Stimulated activated CD4-positive, alpha-beta T cell treated with anti-CD3 and anti-CD28 coated beads, Interleukin-15, amount 100 ng/mL, for 1 hour (primary cell): ENCODE results near the gene TRIM61.
"Not testable (repeated sequence)": the region's sequence is repeated elsewhere in the genome, so short reads cannot be mapped to it uniquely, and the experiment has no call there.

Experiments
- DNase-seq, 2 donors: peaks; one replicate each; pipeline ENCODE4 v3.0.0-alpha.2; 2020; ENCODE audit warnings: low read depth in 1 of 2, low spot score in 1 of 2

The TRIM61 gene

DNA sequence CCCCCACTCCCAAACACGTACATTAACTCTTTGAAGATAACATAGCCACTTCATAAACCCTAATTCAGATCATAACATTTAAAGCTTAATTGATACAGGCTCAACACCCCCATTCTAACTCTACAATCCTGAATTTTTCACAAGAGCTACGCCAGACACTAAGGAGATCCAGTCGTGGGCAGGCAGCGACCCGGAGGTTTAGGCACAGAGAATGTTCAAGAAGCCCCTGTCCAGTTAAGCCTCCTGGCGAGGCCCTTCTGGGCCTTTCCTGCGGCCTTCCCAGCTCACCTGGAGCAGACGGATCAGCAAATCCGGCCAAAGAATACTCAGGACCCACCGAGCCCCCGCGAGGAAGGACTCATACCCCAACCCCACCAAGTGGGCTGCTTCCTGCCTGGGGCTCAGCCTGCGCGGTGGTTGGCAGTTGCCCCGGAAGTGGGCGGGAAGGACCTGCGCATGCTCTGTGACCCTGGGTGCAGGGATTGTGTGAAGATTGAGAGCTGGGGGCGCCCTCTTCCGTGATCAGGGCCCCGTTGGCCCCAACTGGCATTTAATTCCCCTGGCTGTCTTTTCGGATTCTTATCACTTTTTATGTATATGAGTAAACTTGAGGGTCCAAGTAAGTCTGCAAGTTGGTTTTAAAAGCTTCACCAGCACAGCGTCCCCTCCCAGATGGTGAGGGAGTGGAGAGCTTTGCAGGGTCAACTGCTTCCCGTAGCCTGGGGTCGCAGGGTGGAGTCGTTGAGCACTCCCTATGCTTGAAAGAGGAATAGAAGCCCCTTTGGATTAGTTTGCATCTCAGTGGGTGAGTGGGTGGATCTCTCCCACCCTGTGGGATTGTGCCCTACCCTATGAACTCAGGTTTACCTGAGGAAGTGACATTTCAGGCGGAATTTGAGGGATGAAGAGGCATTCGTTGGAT is at the start of gene TRIM61:
Gene TRIM61, minus strand, starts transcription at position 415 of the 922 bp plus-strand sequence. CDS start 7,655 bp downstream, outside the sequence.
- DNase-seq, result peak in 1 of 2 donors; percentile 12

DNA sequence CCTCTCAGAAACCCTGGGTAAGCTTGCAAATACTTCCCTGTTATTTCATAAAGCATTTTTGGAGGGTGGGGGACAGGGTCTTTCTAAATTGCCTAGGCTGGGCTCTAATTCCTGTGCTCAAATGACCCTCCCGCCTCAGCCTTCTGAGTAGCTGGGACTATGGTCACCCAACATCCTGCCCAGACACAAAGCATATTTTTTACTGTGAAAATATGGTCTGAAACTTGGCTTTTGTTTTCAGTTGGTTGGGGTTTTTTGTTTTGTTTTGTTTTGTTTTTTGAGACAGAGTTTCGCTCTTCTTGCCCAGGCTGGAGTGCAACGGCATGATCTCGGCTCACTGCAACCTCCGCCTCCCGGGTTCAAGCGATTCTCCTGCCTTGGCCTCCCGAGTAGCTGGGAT is 48.3 kb upstream of the TRIM61 start:
- not testable (repeated sequence) for DNase-seq

DNA sequence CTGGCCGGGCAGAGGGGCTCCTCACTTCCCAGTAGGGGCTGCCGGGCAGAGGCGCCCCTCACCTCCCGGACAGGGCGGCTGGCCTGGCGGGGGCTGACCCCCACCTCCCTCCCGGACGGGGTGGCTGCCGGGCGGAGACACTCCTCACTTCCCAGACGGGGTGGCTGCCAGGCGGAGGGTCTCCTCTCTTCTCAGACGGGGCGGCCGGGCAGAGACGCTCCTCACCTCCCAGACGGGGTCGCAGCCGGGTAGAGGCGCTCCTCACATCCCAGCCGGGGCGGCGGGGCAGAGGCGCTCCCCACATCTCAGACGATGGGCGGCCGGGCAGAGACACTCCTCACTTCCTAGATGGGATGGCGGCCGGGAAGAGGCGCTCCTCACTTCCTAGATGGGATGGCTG is 42.5 kb upstream of the TRIM61 start:
- not testable (repeated sequence) for DNase-seq

DNA sequence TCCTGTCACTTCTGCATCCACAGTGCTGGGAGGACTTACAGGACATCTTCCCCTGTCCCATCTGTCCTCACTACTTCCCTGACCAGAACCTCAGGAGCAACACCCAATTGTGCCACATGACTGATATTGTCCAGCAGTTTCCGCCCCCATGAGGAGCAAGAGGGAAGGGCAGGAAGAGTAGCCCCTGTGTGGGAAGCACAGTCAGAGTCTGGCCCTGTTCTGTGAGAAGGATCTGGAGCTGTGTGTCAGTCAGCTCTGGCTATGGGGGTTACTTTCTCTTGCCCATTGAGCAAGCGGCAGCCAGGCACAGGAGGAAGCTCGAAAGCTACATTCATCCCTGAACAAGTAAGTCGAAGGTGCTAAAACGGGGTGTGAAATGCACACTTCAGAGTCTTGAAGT is 39.5 kb upstream of the TRIM61 start:
- DNase-seq, result no peak

DNA sequence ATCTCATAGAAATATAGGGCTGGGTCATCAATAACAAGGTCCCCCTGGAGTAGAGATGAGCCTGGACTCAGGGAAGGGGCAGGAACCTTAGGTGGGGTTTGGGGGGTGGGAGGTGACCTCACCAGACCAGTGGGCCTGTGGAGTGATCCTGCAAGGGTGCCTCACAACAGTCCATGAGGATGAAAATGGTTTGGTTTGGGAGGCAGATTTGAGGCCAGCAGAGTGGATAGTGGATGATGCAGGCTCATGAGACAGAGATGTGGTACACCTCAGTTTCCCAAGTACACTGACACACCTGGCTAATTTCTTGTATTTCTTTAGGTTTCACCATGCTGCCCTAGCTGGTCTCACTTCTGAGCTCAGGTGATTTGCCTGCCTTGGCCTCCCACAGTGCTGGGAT is 36.2 kb upstream of the TRIM61 start:
- DNase-seq, result no peak

DNA sequence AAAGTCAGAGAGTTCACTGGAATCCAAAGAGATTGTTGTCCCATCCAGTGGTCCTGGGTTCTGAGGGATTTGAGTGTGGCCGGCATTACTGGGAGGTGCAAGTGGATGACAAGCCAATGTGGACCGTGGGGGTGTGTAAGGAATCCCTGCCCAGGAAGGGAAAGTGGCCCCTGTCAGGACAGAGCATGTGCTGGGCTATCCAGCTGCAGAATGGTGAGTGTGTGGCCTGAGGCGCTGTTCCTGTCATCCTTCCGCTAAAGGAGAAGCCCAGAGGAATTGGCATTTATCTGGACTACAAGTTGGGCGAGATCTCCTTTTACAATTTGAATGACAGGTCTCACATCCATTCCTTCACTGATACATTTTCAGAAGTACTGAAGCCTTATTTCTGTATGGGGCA is 33.9 kb upstream of the TRIM61 start:
- DNase-seq, result no peak

DNA sequence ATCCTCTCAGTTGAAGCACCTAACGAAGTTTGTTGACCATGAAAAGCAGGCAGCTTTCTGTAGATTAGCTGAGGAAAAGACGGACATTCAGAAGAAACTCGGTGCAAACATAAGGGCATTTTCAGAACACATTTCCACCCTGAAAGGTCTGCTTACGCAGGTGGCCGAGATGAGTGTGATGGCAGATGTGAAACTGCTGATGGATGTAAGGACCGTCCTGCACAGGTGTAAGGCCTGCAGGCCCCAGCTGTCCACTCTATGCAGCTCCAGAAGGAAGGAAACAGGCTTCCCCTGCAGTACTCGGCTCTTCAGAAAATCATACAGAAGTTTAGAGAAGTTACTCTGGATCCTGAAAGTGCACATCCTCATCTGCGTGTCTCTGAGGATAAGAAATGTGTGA is 33.5 kb upstream of the TRIM61 start:
- no peak for DNase-seq

DNA sequence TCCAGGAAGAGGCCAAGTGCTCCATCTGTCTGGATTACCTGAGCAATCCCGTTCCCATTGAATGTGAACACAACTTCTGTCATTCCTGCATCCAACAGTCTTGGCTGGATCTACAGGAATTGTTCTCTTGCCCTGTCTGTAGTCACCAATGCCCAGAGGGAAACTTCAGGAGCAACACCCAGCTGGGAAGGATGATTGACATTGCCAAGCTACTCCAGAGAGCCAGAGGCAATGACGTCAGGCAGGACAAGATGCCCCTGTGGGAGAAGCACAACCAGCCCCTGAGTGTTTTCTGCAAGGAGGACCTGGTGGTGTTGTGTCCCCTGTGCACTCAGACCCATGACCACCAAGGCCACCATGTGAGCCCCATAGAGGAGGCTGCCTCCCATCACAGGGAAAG is 33.0 kb upstream of the TRIM61 start:
- DNase-seq, result no peak

DNA sequence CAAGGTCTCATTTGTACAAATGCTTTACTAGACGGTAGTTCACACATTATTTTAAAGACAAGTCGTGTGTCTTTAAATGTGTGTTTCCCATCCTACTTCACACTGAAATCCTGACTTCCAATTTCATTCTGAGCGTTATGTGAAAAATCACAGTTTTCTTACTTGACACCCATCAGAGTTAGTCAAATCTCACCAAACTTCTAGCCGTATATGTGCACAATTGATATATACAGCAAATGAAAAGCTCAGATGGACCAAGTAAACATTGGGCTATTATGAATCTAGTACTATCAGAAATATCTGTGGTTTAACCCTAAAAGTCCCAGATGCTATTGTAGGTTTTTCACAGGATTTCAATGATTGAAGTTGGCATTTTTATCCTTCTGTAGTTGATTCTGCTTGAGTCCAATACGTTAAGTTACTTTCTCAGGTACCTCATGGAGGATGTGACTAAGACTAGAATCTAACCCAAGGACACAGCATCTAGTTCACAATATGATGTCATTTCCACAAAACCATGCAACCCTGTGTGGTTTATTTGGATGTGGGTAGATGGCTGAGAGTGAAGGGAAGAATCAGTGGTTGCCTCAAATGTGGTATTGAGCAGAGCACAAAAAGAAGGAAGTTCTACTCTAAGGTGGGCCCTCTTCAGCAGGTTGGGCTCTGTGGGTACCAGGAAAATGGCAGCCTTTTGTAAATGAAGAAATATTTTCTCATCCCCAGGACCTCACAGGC is 32.2 kb upstream of the TRIM61 start:
- no peak for DNase-seq

DNA sequence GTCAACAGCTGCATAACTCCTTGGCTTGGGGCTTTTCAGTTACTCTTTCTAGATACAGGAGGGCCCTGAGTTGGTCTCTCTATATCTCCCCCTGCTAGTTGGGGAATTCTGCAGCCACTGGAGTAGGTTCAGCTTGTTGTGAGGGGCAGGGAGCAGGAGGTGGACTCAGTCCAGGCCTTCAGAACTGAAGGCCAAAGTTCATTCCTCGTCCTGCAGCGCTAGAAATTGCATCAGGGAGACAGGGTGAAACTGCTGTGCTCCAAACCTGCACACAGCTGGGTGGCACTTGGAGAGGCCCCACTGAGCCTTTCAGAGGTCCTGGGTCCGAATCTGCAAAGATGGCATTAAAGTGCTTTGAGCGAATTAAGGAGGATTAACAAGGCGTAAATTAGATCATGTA is 29.4 kb upstream of the TRIM61 start:
- DNase-seq, result no peak

DNA sequence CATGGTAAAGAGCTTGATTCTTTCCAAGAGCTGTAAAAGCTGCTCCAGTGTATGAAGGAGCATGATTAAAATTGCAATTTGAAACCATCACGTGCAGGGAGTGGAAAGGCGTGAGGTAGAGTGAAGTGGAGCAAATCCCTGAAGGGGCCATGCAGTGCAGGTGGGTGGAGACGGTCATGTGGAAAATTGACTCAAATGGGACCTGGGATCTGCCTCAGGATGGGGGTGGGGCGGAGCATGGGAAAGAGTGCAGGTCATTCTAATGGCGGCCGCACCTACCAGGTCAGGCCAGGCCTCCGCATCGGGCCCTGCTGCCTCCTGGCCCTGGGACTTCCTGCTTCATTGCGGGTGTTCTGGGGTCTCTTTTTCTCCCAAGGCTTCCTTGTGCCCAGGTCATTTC is 29.0 kb upstream of the TRIM61 start:
- no peak for DNase-seq

DNA sequence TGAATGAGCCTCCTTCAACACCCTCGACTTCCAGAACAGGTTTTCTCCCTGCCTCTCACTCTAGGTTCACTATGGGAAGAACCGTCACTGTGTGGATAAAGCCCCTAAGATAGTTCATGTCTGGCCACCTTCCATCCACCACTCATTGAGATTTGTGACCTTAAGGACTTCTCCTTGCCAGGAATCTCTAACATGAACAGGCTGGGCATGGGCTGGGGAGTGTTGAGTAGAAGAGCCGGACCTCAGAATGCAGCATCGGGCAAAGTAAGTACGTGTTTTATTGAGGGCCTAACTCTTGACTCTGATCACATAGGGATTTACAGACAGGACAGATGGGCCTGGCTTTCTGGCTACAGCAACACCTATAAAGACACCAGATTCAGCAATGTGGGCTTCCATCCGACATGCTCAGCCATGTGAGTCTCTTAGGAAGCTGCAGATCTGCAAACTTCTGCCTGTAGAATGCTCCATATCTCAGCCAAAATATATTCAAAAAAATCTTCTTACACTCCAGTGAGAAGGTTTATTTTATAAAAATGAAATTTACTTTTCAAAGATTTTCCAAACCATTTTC is 28.0 kb upstream of the TRIM61 start:
- DNase-seq, result no peak

DNA sequence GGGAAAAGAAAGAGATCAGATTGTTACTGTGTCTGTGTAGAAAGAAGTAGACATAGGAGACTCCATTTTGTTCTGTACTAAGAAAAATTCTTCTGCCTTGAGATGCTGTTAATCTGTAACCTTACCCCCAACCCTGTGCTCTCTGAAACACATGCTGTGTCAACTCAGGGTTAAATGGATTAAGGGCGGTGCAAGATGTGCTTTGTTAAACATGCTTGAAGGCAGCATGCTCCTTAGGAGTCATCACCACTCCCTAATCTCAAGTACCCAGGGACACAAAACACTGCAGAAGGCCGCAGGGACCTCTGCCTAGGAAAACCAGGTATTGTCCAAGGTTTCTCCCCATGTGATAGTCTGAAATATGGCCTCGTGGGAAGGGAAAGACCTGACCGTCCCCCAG is 24.5 kb upstream of the TRIM61 start:
- DNase-seq, result not testable (repeated sequence)

DNA sequence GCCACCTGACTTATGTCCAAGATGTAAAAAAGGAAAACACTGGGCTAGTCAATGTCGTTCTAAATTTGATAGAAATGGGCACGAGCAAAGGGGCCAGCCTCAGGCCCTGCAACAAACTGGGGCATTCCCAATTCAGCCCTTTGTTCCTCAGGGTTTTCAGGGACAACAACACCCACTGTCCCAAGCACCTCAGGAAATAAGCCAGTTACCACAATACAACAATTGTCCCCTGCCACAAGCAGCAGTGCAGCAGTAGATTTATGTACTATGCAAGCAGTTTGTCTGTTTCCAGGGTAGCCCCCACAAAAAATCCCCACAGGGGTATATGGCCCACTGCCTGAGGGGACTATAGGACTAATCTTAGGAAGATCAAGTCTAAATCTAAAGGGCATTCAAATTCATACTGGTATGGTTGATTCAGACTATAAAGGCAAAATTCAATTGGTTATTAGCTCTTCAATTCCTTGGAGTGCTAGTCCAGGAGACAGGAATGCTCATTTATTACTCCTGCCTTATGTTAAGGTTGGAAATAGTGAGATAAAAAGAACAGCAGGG is 21.1 kb upstream of the TRIM61 start:
- not testable (repeated sequence) for DNase-seq

DNA sequence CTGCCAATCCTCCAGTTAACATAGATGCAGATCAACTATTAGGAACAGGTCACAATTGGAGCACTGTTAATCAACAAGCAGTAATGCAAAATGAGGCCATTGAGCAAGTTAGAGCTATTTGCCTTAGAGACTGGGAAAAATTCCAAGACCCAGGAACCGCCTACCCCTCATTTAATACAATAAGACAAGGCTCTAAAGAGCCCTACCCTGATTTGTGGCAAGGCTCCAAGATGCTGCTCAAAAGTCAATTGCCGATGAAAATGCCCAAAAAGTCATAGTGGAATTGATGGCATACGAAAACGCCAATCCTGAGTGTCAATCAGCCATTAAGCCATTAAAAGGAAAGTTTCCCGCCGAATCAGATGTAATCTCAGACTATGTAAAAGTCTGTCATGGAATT is 20.5 kb upstream of the TRIM61 start:
- no peak for DNase-seq

DNA sequence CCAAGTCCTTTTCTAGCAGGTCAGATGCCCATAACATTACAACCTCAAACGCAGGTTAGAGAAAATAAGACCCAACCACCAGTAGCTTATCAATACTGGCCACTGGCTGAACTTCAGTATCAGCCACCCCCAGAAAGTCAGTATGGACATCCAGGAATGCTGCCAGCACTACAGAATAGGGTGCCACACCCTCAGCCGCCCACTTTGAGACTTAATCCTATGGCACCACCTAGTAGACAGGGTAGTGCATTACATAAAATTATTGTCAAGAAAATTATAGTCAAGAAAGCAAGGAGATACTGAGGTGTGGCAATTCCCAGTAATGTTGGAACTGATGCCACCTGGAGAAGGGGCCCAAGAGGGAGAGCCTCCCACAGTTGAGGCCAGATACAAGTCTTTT is 19.9 kb upstream of the TRIM61 start:
- DNase-seq, result no peak

DNA sequence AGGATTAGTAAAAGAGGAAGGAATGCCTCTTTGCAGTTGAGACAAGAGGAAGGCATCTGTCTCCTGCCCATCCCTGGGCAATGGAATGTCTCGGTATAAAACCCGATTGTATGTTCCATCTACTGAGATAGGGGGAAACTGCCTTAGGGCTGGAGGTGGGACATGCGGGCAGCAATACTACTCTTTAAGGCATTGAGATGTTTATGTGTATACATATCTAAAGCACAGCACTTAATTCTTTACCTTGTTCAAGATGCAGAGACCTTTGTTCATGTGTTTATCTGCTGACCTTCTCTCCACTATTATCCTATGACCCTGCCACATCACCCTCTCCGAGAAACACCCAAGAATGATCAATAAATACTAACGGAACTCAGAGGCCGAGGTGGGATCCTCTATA is 18.7 kb upstream of the TRIM61 start:
- DNase-seq, result not testable (repeated sequence)

DNA sequence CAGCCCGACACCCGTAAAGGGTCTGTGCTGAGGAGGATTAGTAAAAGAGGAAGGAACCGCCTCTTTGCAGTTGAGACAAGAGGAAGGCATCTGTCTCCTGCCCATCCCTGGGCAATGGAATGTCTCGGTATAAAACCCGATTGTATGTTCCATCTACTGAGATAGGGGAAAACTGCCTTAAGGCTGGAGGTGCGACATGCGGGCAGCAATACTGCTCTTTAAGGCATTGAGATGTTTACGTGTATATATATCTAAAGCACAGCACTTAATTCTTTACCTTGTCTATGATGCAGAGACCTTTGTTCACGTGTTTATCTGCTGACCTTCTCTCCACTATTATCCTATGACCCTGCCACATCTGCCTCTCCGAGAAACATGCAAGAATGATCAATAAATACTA is 13.3 kb upstream of the TRIM61 start:
- not testable (repeated sequence) for DNase-seq

DNA sequence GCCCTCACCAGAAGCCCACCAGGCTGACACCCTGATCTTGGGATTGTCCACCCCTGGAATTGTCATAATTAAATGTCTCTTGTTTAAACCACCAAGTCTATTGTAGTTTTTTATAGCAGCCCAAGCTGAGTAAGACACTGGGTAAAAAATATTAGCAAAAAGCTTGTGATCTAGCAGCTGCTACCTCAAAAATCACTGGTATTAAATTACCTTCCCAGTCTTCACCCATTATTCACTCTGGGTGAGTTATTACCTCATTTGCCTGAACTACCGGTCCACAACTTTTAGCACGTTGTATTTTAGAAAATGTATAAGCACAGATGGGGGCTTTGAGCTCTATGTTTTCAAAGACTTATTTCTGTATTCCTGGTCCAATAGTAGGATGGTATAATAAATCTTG is 12.0 kb upstream of the TRIM61 start:
- DNase-seq, result no peak

DNA sequence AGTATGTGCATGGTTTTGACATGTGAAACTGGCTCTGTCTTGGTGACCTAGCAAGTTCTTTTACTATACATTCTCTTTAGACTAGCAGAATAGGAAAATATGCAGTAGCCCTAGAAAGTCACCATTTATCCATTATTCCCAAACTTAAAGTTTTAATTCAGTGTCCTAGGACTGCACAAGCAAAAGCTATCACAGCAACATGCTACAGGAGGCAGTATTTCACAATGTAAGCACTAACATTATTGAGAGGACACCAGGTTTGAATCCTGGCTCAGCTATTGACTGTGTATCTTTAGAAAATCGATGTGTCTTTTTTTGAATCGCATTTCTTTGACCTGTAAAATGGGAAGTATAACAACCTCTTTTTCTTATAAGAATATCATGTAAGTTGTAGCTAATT is 5.5 kb downstream of the TRIM61 start:
- DNase-seq, result not testable (repeated sequence)

DNA sequence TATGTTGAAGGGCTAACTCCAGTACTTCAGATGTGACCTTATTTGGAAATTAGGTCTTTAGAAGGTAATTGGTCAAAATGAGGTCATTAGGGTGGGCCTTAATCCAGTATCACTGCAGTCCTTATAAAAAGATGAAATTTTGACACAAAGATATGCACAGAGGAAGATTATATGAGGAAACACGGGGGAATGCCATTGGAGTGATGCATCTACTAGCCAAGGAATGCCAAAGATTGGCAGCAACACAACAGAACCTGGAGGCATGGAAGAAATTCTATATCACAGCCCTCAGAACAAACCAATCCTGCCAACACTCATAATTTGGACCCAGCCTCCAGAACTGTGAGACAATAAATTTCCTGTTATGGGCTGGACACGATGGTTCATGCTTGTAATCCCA is 17.6 kb downstream of the TRIM61 start:
- DNase-seq, result no peak

DNA sequence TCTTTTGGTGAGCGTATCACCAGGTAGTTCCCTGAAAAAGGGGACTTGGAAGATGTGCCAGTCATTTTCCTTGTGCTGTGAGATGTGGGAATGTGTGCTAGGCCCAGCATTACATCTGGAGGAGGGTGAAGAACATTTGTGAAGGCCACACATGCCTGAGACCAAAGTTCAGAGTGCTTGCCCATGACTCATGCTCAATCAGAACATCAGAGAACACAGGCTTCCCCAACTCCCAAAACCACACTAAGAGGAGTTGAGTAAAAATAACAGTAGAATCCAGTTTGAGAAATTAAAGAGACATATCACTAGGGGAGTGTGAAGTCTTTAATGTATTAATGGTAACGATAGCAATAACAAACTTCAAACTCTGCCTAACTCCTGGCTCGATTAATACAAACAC is 18.0 kb downstream of the TRIM61 start:
- DNase-seq, result not testable (repeated sequence)
